A673 (cell line): ENCODE results near the gene TNS3. TPM values are rescaled to one million over a fixed set of nuclear protein-coding genes. Genes with fewer than 3 reads are reported as not detected.

ENCODE experiments used
- BruUV-seq: library from RNA; stranded (reverse); fragments of 400-500 nt; replicated peaks from 2 replicates; lab custom pipeline; 2021; lab: Mats Ljungman, UMichigan
- CTCF ChIA-PET: fragments of 300-600 bp; sonication (Branson Sonifier 250); formaldehyde crosslinking; loops from one replicate; lab custom pipeline; 2022; ENCODE audit warnings: antibody characterized with exemption; lab: Charles Lee
- POLR2A ChIA-PET: fragments of 300-600 bp; sonication (Branson Sonifier 250); formaldehyde crosslinking; loops from one replicate; lab custom pipeline; 2022; ENCODE audit warnings: antibody characterized with exemption; ENCODE audit not compliant: low non-redundant PET; lab: Charles Lee
- DNase-seq: peaks from one replicate; pipeline ENCODE4 v3.0.0-alpha.2; 2015; ENCODE audit warnings: low spot score
- H3K27ac ChIP-seq: fragments of 200-600 bp; sonication (generic); 2 replicates; pipeline ENCODE4 v1.5.1; 2016; ENCODE audit warnings: mixed run types, low read depth, mild to moderate bottlenecking, mixed read lengths, antibody characterized with exemption, low read length; ENCODE audit not compliant: poor library complexity, severe bottlenecking
- H3K27me3 ChIP-seq: fragments of 200-600 bp; sonication (generic); replicated peaks from 2 replicates; pipeline ENCODE4 v1.6.1; 2017; ENCODE audit warnings: mixed run types, low read depth, mild to moderate bottlenecking, mixed read lengths, antibody characterized with exemption, low read length; ENCODE audit not compliant: insufficient read depth, poor library complexity
- H3K36me3 ChIP-seq: fragments of 200-600 bp; sonication (generic); 2 replicates; pipeline ENCODE4 v1.6.1; 2016; ENCODE audit warnings: mixed run types, mild to moderate bottlenecking, mixed read lengths, antibody characterized with exemption, low read length; ENCODE audit not compliant: insufficient read depth, poor library complexity, severe bottlenecking
- H3K4me1 ChIP-seq: fragments of 200-600 bp; sonication (generic); 2 replicates; pipeline ENCODE4 v1.6.1; 2017; ENCODE audit warnings: mixed run types, mild to moderate bottlenecking, mixed read lengths, antibody characterized with exemption, low read length; ENCODE audit not compliant: insufficient read depth, poor library complexity, severe bottlenecking
- H3K4me3 ChIP-seq: fragments of 200-600 bp; sonication (generic); 2 replicates; pipeline ENCODE4 v1.5.1; 2016; ENCODE audit warnings: low read depth, mixed run types, mild to moderate bottlenecking, mixed read lengths, low read length; ENCODE audit not compliant: poor library complexity, severe bottlenecking
- H3K9me3 ChIP-seq: fragments of 200-600 bp; sonication (generic); 2 replicates; pipeline ENCODE4 v1.6.1; 2016; ENCODE audit warnings: mixed run types, low read depth, mild to moderate bottlenecking, mixed read lengths, antibody characterized with exemption, low read length; ENCODE audit not compliant: poor library complexity, severe bottlenecking
- EZH2 ChIP-seq: fragments of 200-600 bp; sonication (generic); IDR thresholded peaks from 2 replicates; pipeline ENCODE4 v1.6.1; 2017; ENCODE audit warnings: borderline replicate concordance, low read depth, mild to moderate bottlenecking, mixed read lengths, antibody characterized with exemption, low read length; ENCODE audit not compliant: poor library complexity, severe bottlenecking
- intact Hi-C: fragments of 100-400 bp; cut with micrococcal nuclease; formaldehyde crosslinking; loops from one replicate; pipeline ENCODE4 v1.10.0; 2022; ENCODE audit not compliant: unreplicated experiment
- total RNA-seq: library from RNA; stranded (reverse); gene quantifications from 2 replicates; pipeline ENCODE4 v1.2.3, GENCODE V29; 2021
- TF ChIP-seq, protein P1 (sequence below): fragments of 300-800, 200-600 bp; sonication (generic); conservative IDR thresholded peaks from 2 replicates; pipeline ENCODE4 v1.5.1; 2017; ENCODE audit warnings: low read depth, mild to moderate bottlenecking, antibody characterized with exemption, low read length, moderate library complexity, mixed read lengths

Gene TNS3
- total RNA-seq, 1 experiment from 2014 or later = not detected

DNA sequence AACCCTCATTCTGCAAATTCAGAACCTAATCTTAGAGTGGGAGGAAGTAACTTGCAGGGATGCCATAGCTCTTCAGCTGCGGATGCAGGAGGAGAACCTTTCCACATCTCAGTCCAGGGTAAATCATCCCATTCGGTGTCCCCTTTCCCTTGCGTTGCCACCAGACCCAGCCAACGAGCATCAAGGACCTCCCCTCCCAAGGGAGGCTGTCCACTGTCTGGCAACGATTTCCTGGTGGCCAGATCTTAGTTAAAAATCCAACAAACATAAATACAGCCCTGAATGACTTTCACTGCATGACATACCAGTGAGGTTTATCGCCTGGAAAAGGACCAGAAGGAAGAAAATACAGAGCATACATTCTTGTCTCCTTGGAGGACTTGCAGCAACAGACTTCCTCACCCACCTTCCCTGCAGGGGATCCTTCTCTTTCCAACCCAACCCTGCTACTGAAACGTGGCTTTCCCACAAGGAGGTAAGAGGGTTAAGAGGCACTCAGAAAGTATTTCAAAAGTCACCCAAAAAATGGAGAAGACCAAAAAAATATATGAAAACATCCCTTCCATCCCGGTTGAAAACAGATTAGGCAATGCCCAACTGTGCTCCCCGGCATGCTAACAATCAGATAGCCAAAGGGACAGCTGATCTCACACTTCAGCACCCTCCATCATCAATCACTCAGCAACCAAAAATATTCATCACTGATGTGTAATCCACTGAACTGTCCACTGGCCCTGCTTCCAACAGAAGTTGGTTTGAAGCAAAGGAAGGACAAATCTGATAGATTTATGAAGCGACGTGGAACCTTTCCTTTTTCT is 206.6 kb downstream of the TNS3 start:
- Histone ChIP-seq H3K27ac (no peak overlapping the region), H3K36me3 (no peaks in the 10 kb centered on the region), H3K4me1 (no peaks in the 10 kb centered on the region), H3K9me3 (no peaks in the 10 kb centered on the region), H3K4me3 (no peak overlapping the region), H3K27me3 (peaks cover 66% of the 10 kb centered on the region)
- no peak for DNase-seq
- no TSS peak for BruUV-seq
- intact Hi-C loops = no loop called here
- ChIA-PET CTCF (no interaction called here), POLR2A (no interaction called here)
- TF ChIP-seq EZH2 = no peak
- TF ChIP-seq, protein P1, sequence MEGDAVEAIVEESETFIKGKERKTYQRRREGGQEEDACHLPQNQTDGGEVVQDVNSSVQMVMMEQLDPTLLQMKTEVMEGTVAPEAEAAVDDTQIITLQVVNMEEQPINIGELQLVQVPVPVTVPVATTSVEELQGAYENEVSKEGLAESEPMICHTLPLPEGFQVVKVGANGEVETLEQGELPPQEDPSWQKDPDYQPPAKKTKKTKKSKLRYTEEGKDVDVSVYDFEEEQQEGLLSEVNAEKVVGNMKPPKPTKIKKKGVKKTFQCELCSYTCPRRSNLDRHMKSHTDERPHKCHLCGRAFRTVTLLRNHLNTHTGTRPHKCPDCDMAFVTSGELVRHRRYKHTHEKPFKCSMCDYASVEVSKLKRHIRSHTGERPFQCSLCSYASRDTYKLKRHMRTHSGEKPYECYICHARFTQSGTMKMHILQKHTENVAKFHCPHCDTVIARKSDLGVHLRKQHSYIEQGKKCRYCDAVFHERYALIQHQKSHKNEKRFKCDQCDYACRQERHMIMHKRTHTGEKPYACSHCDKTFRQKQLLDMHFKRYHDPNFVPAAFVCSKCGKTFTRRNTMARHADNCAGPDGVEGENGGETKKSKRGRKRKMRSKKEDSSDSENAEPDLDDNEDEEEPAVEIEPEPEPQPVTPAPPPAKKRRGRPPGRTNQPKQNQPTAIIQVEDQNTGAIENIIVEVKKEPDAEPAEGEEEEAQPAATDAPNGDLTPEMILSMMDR = no peak

DNA sequence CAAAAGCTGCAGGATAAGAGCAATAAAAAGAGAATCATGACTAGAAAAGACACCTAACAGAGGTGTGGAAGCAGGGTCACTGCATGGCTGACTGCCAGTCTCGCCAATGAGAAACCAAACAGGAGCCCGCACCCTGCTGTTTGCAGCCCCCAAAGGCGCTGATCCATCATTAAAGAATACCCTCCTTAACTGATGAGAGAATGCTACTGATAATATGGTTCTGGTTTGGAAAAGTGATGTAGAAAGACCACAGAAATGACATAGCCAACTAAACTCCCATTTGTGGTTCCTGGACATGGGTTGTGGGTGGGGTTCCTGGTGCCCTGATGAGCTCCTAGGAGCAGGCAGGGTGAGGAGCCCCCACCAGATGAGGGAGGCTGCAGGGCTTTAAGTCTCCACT is 207.4 kb downstream of the TNS3 start:
- peaks cover 58% of the 10 kb centered on the region for H3K27me3 ChIP-seq
- H3K9me3 ChIP-seq = no peaks in the 10 kb centered on the region
- no peaks in the 10 kb centered on the region for H3K36me3 ChIP-seq
- BruUV-seq = no TSS peak
- no peak overlapping the region for H3K4me3 ChIP-seq
- intact Hi-C loops = no loop called here
- POLR2A ChIA-PET = no interaction called here
- TF ChIP-seq, protein P1 = no peak
- TF ChIP-seq EZH2 = no peak
- CTCF ChIA-PET = no interaction called here
- H3K4me1 ChIP-seq = no peaks in the 10 kb centered on the region
- H3K27ac ChIP-seq = no peak overlapping the region
- DNase-seq = no peak

DNA sequence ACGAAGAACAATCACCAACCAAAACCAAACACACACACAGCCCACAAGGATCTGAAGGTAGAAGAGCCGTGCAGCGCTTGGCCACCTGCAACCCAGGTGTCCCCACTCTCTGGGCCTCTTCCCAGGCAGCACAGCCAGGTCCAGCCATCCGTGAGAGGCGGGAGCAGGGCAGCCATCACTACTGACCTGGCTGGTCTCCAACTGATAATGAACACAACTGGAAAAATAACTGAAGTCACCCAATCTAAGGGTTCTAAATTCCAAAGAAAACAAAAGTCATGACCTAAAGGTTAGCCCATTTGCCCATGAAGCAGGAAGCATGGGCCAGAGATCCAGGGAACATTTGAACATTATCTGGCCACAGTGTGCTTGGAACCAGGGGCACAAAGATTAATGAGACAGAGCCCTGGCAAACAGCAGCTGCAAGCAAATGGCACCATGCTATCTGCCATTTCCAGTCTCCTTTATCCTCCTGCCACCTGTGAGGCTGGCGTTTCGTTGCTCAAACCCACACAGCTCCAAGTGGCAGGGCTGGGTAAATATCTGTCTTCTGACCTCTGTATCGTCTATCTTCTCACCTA is 207.9 kb downstream of the TNS3 start:
- intact Hi-C loops = no loop called here
- Histone ChIP-seq H3K36me3 (no peaks in the 10 kb centered on the region), H3K27me3 (peaks cover 53% of the 10 kb centered on the region), H3K4me3 (no peak overlapping the region), H3K9me3 (no peaks in the 10 kb centered on the region), H3K27ac (no peak overlapping the region), H3K4me1 (no peaks in the 10 kb centered on the region)
- no TSS peak for BruUV-seq
- no peak for DNase-seq
- ChIA-PET POLR2A (no interaction called here), CTCF (no interaction called here)
- TF ChIP-seq EZH2 = no peak
- TF ChIP-seq, protein P1 = no peak
